SH-SY5Y (cell line): ENCODE data around the gene MRPS11.

Experiments
- GATA2 ChIP-seq: IDR thresholded peaks from 2 replicates; pipeline ENCODE4 v1.6.1; 2011; ENCODE audit warnings: mild to moderate bottlenecking, low read depth, low read length
- GATA3 ChIP-seq: IDR thresholded peaks from 2 replicates; pipeline ENCODE4 v1.6.1; 2011; ENCODE audit warnings: low read depth, mild to moderate bottlenecking, low read length, moderate library complexity

The MRPS11 gene

GRCh38 chr15:88448991-88449461, 18.5 kb upstream of the MRPS11 start:
- TF ChIP-seq GATA2 (peak; percentile 93), GATA3 (peak; percentile 81)

- no peak for TF ChIP-seq GATA2
- no peak for TF ChIP-seq GATA3
Measured at GRCh38 chr15:88449581-88449980, 17.9 kb upstream of the MRPS11 start.

- TF ChIP-seq GATA3 (no peak), GATA2 (no peak)
Measured at GRCh38 chr15:88450125-88450798, 17.2 kb upstream of the MRPS11 start.

GRCh38 chr15:88453651-88454050, 13.9 kb upstream of the MRPS11 start:
- TF ChIP-seq GATA2 = no peak
- no peak for TF ChIP-seq GATA3

GRCh38 chr15:88454236-88454635, 13.3 kb upstream of the MRPS11 start:
- TF ChIP-seq GATA3 = no peak
- TF ChIP-seq GATA2 = no peak

GRCh38 chr15:88454867-88455810, 12.4 kb upstream of the MRPS11 start:
- no peak for TF ChIP-seq GATA2

GRCh38 chr15:88456733-88457132, 10.8 kb upstream of the MRPS11 start:
- no peak for TF ChIP-seq GATA2
- TF ChIP-seq GATA3 = no peak

GRCh38 chr15:88463870-88464532, 3.5 kb upstream of the MRPS11 start:
- TF ChIP-seq GATA2 (no peak), GATA3 (no peak)

GRCh38 chr15:88465633-88466224, 1.8 kb upstream of the MRPS11 start:
- TF ChIP-seq GATA2 = no peak
- no peak for TF ChIP-seq GATA3

- TF ChIP-seq GATA2 (no peak), GATA3 (no peak)
Measured at GRCh38 chr15:88467935-88468528, 524 bp downstream of the MRPS11 start.

- TF ChIP-seq GATA3 (no peak), GATA2 (no peak)
Measured at GRCh38 chr15:88469321-88469720, 1.8 kb downstream of the MRPS11 start.

- TF ChIP-seq GATA3 = no peak
- no peak for TF ChIP-seq GATA2
Measured at GRCh38 chr15:88470625-88471372, 3.3 kb downstream of the MRPS11 start.

GRCh38 chr15:88472225-88472624, 4.7 kb downstream of the MRPS11 start:
- TF ChIP-seq GATA2 (no peak), GATA3 (no peak)
